Pancreas (tissue), 10 donors: ENCODE data around the gene SLC39A8. TPM values are rescaled to one million over a fixed set of nuclear protein-coding genes. Genes with fewer than 3 reads are reported as not detected.

Experiments used
- ATAC-seq, 4 donors: fragments of 200-7000 bp; cut with Tn5 transposase; one replicate each; pipeline versions ENCODE4 v1.8.0 to v1.9.1; 2020; ENCODE audit warnings: mild to moderate bottlenecking in 4 of 4, moderate library complexity in 4 of 4
- DNase-seq, 6 donors: peaks; one replicate each; pipeline ENCODE4 v3.0.0-alpha.2; 2020
- FAIRE-seq: peaks from 2 replicates; lab custom pipeline; 2012; peaks lifted over from hg19 to GRCh38; lab: Jason Lieb, UNC
- H3K27ac ChIP-seq, 4 donors: fragments of 200-600 bp; sonication (generic); 1 replicate in 3 of 4; 2 replicates in 1 of 4; pipeline versions ENCODE4 v1.5.0 to v1.8.0; 2020
- H3K27me3 ChIP-seq, 4 donors: fragments of 200-600 bp; one replicate each; pipeline ENCODE4 v1.8.0; 2021
- H3K36me3 ChIP-seq, 3 donors: fragments of 200-600 bp; sonication (generic) in 1 of 3; one replicate each; pipeline versions ENCODE4 v1.5.0 to v1.8.0; 2020 to 2021
- H3K4me1 ChIP-seq, 3 donors: fragments of 200-600 bp; one replicate each; pipeline ENCODE4 v1.8.0; 2021
- H3K4me3 ChIP-seq, 4 donors: fragments of 200-600 bp; sonication (generic) in 2 of 4; one replicate each; pipeline versions ENCODE4 v1.5.0 to v1.8.0; 2020 to 2021
- H3K9me3 ChIP-seq, 4 donors: fragments of 200-600 bp; one replicate each; pipeline ENCODE4 v1.8.0; 2021
- CTCF ChIP-seq, 4 donors: fragments of 200-600 bp; sonication (generic) in 3 of 4; IDR thresholded peaks; one replicate each; pipeline versions ENCODE4 v1.5.0 to v1.8.0; 2021; ENCODE audit warnings: antibody characterized with exemption in 4 of 4
- WGBS, 2 donors: extraction: QIAGEN DNeasy Blood & Tissue Kit; methylation state at CpG; one replicate each; pipeline ENCODE4 v1.1.7; 2013; 5-methylcytosine and 5-hydroxymethylcytosine counted together
- intact Hi-C, 3 donors: fragments of 100-400 bp; cut with DNase I; formaldehyde crosslinking; loops; one replicate each; pipeline versions ENCODE4 v1.11.1 to v1.14.2; 2022
- polyA plus RNA-seq, 2 donors: library from polyadenylated mRNA; stranded (reverse); fragments of 200-250 nt; gene quantifications; one replicate each; pipeline ENCODE4 v1.2.3, GENCODE V29; 2013
- total RNA-seq, 6 donors: library from RNA; stranded (reverse); fragmentation: NEBNext Ultra II Directional in 4 of 6; extraction: Animal tissue kit (Norgen Biotek cat#: 25700) in 4 of 6; gene quantifications; one replicate each; pipeline versions ENCODE4 v1.2.1 to v1.2.4, GENCODE V29; 2021 to 2023
- donor health status: healthy with polysubstance abuse.
- donor health status: DM: no; HTN: no; CAD: no; lungs with moderate emphysema.
- donor health status: DM: no; HTN: no; CAD: no.
- donor health status: control.
- donor health status: control.
- donor health status: Bipolar disorder and iron deficiency.
- donor health status: DM: yes; HTN: yes; CAD: no.
- donor health status: DM: no; HTN: no; CAD: no.
- donor health status: DM: no; HTN: no; CAD: no.
- donor health status: DM: yes; HTN: yes; CAD: no.

Gene SLC39A8
- total RNA-seq (10 to 100 TPM; 31.5 to 46.8 (median 42.2) TPM), polyA plus RNA-seq (10 to 100 TPM in 1 of 2 donors, 1 to 10 TPM in 1; 9.9 to 11.7 TPM)

GRCh38 chr4:102344954-102345794 is at the start of gene SLC39A8:
SLC39A8 (minus strand) TSS chr4:102345482; CDS start chr4:102344662, 820 bp downstream.
- WGBS, 2 donors, result 0 to 1% methylated on average over 54 of the region's 54 CpGs
- Histone ChIP-seq H3K36me3 (no peaks in the 10 kb centered on the region), H3K4me3 (peak within 1 kb of the TSS; percentile 46 to 78 (median 62)), H3K27me3 (no peaks in the 10 kb centered on the region), H3K27ac (peak within 1 kb of the TSS; percentile 67 to 93 (median 88)), H3K4me1 (peaks cover 0 to 13% (median 1%) of the 10 kb centered on the region in 3 donors), H3K9me3 (no peaks in the 10 kb centered on the region)
- DNase-seq, result peak; percentile 80 to 92 (median 87)
- peak; percentile 68 to 84 (median 83) for TF ChIP-seq CTCF (IDR thresholded peaks at IDR 0.05)
- FAIRE-seq, result no peak
- intact Hi-C loops, result no loop called here
- ATAC-seq, result peak; percentile 88 to 94 (median 90)

- no peak overlapping the region for H3K27ac ChIP-seq
- FAIRE-seq (no peak), DNase-seq (no peak), ATAC-seq (no peak)
- no peaks in the 10 kb centered on the region for H3K27me3 ChIP-seq
- H3K9me3 ChIP-seq, result no peaks in the 10 kb centered on the region
- no peaks in the 10 kb centered on the region for H3K4me1 ChIP-seq
- intact Hi-C loops, result no loop called here
- TF ChIP-seq CTCF (IDR thresholded peaks at IDR 0.05), result no peak
- no peaks in the 10 kb centered on the region for H3K36me3 ChIP-seq
- H3K4me3 ChIP-seq, result no peak overlapping the region
- WGBS, 2 donors, result 84 to 89% methylated on average over 4 of the region's 4 CpGs
These were observed 46.9 kb upstream of the SLC39A8 start for GRCh38 chr4:102392033-102392744.

GRCh38 chr4:102390438-102390837 is 45.2 kb upstream of the SLC39A8 start:
- no peak overlapping the region for H3K27ac ChIP-seq
- H3K4me1 ChIP-seq, result no peaks in the 10 kb centered on the region
- no peaks in the 10 kb centered on the region for H3K36me3 ChIP-seq
- H3K9me3 ChIP-seq, result no peaks in the 10 kb centered on the region
- DNase-seq, result no peak
- H3K27me3 ChIP-seq, result no peaks in the 10 kb centered on the region
- ATAC-seq, result peak in 2 of 4 donors; percentile 18 to 36
- WGBS, 2 donors, result 75% methylated on average over 2 of the region's 2 CpGs
- TF ChIP-seq CTCF (IDR thresholded peaks at IDR 0.05), result no peak
- H3K4me3 ChIP-seq, result no peak overlapping the region
- FAIRE-seq, result peak; percentile 73
- intact Hi-C loops, result no loop called here

GRCh38 chr4:102388611-102389010 is 43.3 kb upstream of the SLC39A8 start:
- H3K9me3 ChIP-seq, result no peaks in the 10 kb centered on the region
- H3K27ac ChIP-seq, result no peak overlapping the region
- TF ChIP-seq CTCF (IDR thresholded peaks at IDR 0.05), result no peak
- intact Hi-C loops, result no loop called here
- no peaks in the 10 kb centered on the region for H3K36me3 ChIP-seq
- H3K4me1 ChIP-seq, result no peaks in the 10 kb centered on the region
- DNase-seq (no peak), ATAC-seq (no peak), FAIRE-seq (no peak)
- no peaks in the 10 kb centered on the region for H3K27me3 ChIP-seq
- no peak overlapping the region for H3K4me3 ChIP-seq
